WTC11 (cell line): Measurements from ENCODE around the gene STK32C. TPM values are rescaled to one million over a fixed set of nuclear protein-coding genes. Genes with fewer than 3 reads are reported as not detected.

Experiments
- ATAC-seq: fragments of 200-7000 bp; cut with Tn5 transposase; 2 replicates; pipeline ENCODE4 v1.10.0; 2021; ENCODE audit warnings: mild to moderate bottlenecking, moderate library complexity
- CTCF ChIA-PET: fragments of 300-600 bp; sonication (Branson Sonifier 250); formaldehyde crosslinking; loops from one replicate; lab custom pipeline; 2021; ENCODE audit warnings: antibody characterized with exemption; lab: Charles Lee
- POLR2A ChIA-PET: fragments of 350-600 bp; sonication (Branson Sonifier 250); formaldehyde crosslinking; loops from one replicate; lab custom pipeline; 2021; ENCODE audit warnings: antibody characterized with exemption; lab: Charles Lee
- DNase-seq: peaks from one replicate; pipeline ENCODE4 v3.0.0; 2021; ENCODE audit warnings: low spot score
- H3K27ac Mint-ChIP-seq: 2 replicates; pipeline ENCODE4 v1.8.0; 2021; ENCODE audit warnings: mixed read lengths
- H3K27me3 Mint-ChIP-seq: 2 replicates; pipeline ENCODE4 v1.8.0; 2021; ENCODE audit warnings: low read depth, mild to moderate bottlenecking, moderate library complexity, mixed read lengths
- H3K36me3 Mint-ChIP-seq: 2 replicates; pipeline ENCODE4 v1.8.0; 2021; ENCODE audit warnings: mixed read lengths
- H3K4me1 Mint-ChIP-seq: 2 replicates; pipeline ENCODE4 v1.8.0; 2022; ENCODE audit warnings: mixed read lengths
- H3K4me3 Mint-ChIP-seq: 2 replicates; pipeline ENCODE4 v1.8.0; 2021; ENCODE audit warnings: mild to moderate bottlenecking, moderate library complexity, mixed read lengths
- H3K9me3 Mint-ChIP-seq: 2 replicates; pipeline ENCODE4 v1.8.0; 2021; ENCODE audit warnings: mixed read lengths
- ELF4 ChIP-seq: sonication (generic); formaldehyde crosslinking; IDR thresholded peaks from 2 replicates; pipeline ENCODE4 v1.8.1; 2022; ENCODE audit warnings: low read depth, mild to moderate bottlenecking, moderate library complexity, missing genetic modification reagents
- EMX1 ChIP-seq: fragments of 250-450 bp; sonication (Bioruptor Pico); IDR thresholded peaks from 2 replicates; pipeline ENCODE4 v1.8.0; 2021; ENCODE audit warnings: mild to moderate bottlenecking
- GABPB1 ChIP-seq: sonication (generic); formaldehyde crosslinking; IDR thresholded peaks from 2 replicates; pipeline ENCODE4 v1.8.1; 2023; ENCODE audit warnings: mild to moderate bottlenecking, missing genetic modification reagents
- MLX ChIP-seq: sonication (generic); formaldehyde crosslinking; IDR thresholded peaks from 2 replicates; pipeline ENCODE4 v1.8.1; 2023; ENCODE audit warnings: mild to moderate bottlenecking, missing genetic modification reagents, moderate library complexity
- NFYB ChIP-seq: sonication (generic); formaldehyde crosslinking; conservative IDR thresholded peaks from 2 replicates; pipeline ENCODE4 v1.8.0; 2022; ENCODE audit warnings: low read depth, missing genetic modification reagents
- OVOL2 ChIP-seq: fragments of 250-450 bp; sonication (Bioruptor Pico); IDR thresholded peaks from 2 replicates; pipeline ENCODE4 v1.9.0; 2021; ENCODE audit warnings: mild to moderate bottlenecking, borderline replicate concordance
- RELA ChIP-seq: sonication (generic); formaldehyde crosslinking; IDR thresholded peaks from 2 replicates; pipeline ENCODE4 v1.8.1; 2022; ENCODE audit warnings: missing genetic modification reagents, mild to moderate bottlenecking, borderline replicate concordance
- SMAD4 ChIP-seq: sonication (generic); formaldehyde crosslinking; IDR thresholded peaks from 2 replicates; pipeline ENCODE4 v1.8.0; 2022; ENCODE audit warnings: mild to moderate bottlenecking, missing genetic modification reagents
- TP53 ChIP-seq: sonication (generic); formaldehyde crosslinking; IDR thresholded peaks from 2 replicates; pipeline ENCODE4 v1.8.1; 2023; ENCODE audit warnings: mild to moderate bottlenecking, missing genetic modification reagents
- ZNF219 ChIP-seq: sonication (generic); formaldehyde crosslinking; IDR thresholded peaks from 2 replicates; pipeline ENCODE4 v1.8.0; 2023; ENCODE audit warnings: missing genetic modification reagents, mild to moderate bottlenecking, borderline replicate concordance
- ZNF263 ChIP-seq: sonication (generic); formaldehyde crosslinking; IDR thresholded peaks from 2 replicates; pipeline ENCODE4 v1.8.1; 2022; ENCODE audit warnings: low read depth, mild to moderate bottlenecking, moderate library complexity, missing genetic modification reagents
- ZNF532 ChIP-seq: fragments of 250-450 bp; sonication (Bioruptor Pico); IDR thresholded peaks from 2 replicates; pipeline ENCODE4 v1.9.0; 2021; ENCODE audit warnings: mild to moderate bottlenecking, borderline replicate concordance
- ZNF671 ChIP-seq: fragments of 250-450 bp; sonication (Bioruptor Pico); IDR thresholded peaks from 2 replicates; pipeline ENCODE4 v1.8.0; 2021; ENCODE audit warnings: mild to moderate bottlenecking
- total RNA-seq: library from RNA; stranded (reverse); gene quantifications from 3 replicates; pipeline ENCODE4 v1.2.3, GENCODE V29; 2021
- TF ChIP-seq, protein P1 (sequence below): sonication (generic); formaldehyde crosslinking; IDR thresholded peaks from 2 replicates; pipeline ENCODE4 v1.8.0; 2023; ENCODE audit warnings: missing genetic modification reagents
- TF ChIP-seq, protein P2 (sequence below): fragments of 250-450 bp; sonication (Bioruptor Pico); IDR thresholded peaks from 2 replicates; pipeline ENCODE4 v1.9.0; 2021; ENCODE audit warnings: mild to moderate bottlenecking
- TF ChIP-seq, protein P3 (sequence below): fragments of 250-450 bp; sonication (Bioruptor Pico); IDR thresholded peaks from 2 replicates; pipeline ENCODE4 v1.9.0; 2021; ENCODE audit warnings: moderate library complexity, mild to moderate bottlenecking, inconsistent platforms, borderline replicate concordance

Gene STK32C
- total RNA-seq, 1 experiment from 2014 or later = 20.7 TPM

GRCh38 chr10:132329565-132330485 is 22.1 kb upstream of the STK32C start:
- Mint-ChIP-seq H3K36me3 (peaks cover 26% of the 10 kb centered on the region), H3K27me3 (peaks cover 12% of the 10 kb centered on the region)
- TF ChIP-seq TP53 (CRISPR knock-in tag) = no peak
- TF ChIP-seq ZNF671 (CRISPR knock-in tag) = no peak
- no peak for TF ChIP-seq NFYB
- TF ChIP-seq MLX (CRISPR knock-in tag) = no peak
- TF ChIP-seq, all 79 proteins: peak for 0
- H3K27ac Mint-ChIP-seq = peak overlapping the region; percentile 27
- H3K4me1 Mint-ChIP-seq = peaks cover 36% of the 10 kb centered on the region
- ChIA-PET POLR2A (no interaction called here), CTCF (interaction anchor here (0.7 kb wide), 1 partner anchor 29 kb away, joined by 3 read pairs; no protein-coding TSS in a partner anchor)
- H3K4me3 Mint-ChIP-seq = peak overlapping the region; percentile 92
- DNase-seq (no peak), ATAC-seq (no peak)
- H3K9me3 Mint-ChIP-seq = 0 out of 2 replicates have a peak, but pooled peaks cover 9% of the 10 kb centered on the region

GRCh38 chr10:132328738-132329137 is 21.0 kb upstream of the STK32C start:
- CTCF ChIA-PET = no interaction called here
- ATAC-seq = no peak
- H3K27ac Mint-ChIP-seq = no peak overlapping the region

DNA sequence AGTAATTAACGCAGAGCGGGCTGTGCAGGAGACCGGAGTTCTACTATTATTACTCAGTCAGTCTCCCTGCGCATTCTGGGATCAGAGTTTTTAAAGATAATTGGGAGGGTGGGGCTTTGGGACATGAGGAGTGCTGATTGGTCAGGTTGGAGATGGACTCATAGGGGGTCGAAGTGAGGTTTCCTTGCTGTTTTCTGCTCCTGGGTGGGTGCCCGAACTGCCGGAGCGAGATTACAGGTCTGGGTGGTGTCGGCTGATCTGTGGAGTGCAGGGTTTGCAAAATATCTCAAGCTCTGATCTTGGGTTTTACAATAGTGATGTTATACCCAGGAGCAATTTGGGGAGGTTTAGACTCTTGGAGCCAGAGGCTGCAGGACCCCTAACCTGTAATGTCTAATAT is 20.4 kb upstream of the STK32C start:
- Mint-ChIP-seq H3K4me1 (peaks cover 36% of the 10 kb centered on the region), H3K9me3 (0 out of 2 replicates have a peak, but pooled peaks cover 12% of the 10 kb centered on the region), H3K4me3 (no peak overlapping the region), H3K36me3 (peaks cover 32% of the 10 kb centered on the region), H3K27me3 (peaks cover 6% of the 10 kb centered on the region), H3K27ac (peak overlapping the region; percentile 74; the same call in 1 of the 2 replicates)
- DNase-seq (no peak), ATAC-seq (no peak)
- CTCF ChIA-PET = no interaction called here
- POLR2A ChIA-PET = no interaction called here
- TF ChIP-seq RELA (CRISPR knock-in tag) (no peak), MLX (CRISPR knock-in tag) (no peak), ZNF263 (CRISPR knock-in tag) (no peak), ELF4 (CRISPR knock-in tag) (no peak), ZNF671 (CRISPR knock-in tag) (no peak), ZNF532 (CRISPR knock-in tag) (no peak), SMAD4 (CRISPR knock-in tag) (no peak)
- TF ChIP-seq, protein P1, sequence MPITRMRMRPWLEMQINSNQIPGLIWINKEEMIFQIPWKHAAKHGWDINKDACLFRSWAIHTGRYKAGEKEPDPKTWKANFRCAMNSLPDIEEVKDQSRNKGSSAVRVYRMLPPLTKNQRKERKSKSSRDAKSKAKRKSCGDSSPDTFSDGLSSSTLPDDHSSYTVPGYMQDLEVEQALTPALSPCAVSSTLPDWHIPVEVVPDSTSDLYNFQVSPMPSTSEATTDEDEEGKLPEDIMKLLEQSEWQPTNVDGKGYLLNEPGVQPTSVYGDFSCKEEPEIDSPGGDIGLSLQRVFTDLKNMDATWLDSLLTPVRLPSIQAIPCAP (CRISPR knock-in tag) = no peak
- TF ChIP-seq, protein P2, sequence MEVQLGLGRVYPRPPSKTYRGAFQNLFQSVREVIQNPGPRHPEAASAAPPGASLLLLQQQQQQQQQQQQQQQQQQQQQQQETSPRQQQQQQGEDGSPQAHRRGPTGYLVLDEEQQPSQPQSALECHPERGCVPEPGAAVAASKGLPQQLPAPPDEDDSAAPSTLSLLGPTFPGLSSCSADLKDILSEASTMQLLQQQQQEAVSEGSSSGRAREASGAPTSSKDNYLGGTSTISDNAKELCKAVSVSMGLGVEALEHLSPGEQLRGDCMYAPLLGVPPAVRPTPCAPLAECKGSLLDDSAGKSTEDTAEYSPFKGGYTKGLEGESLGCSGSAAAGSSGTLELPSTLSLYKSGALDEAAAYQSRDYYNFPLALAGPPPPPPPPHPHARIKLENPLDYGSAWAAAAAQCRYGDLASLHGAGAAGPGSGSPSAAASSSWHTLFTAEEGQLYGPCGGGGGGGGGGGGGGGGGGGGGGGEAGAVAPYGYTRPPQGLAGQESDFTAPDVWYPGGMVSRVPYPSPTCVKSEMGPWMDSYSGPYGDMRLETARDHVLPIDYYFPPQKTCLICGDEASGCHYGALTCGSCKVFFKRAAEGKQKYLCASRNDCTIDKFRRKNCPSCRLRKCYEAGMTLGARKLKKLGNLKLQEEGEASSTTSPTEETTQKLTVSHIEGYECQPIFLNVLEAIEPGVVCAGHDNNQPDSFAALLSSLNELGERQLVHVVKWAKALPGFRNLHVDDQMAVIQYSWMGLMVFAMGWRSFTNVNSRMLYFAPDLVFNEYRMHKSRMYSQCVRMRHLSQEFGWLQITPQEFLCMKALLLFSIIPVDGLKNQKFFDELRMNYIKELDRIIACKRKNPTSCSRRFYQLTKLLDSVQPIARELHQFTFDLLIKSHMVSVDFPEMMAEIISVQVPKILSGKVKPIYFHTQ (CRISPR knock-in tag) = no peak
- TF ChIP-seq, protein P3, sequence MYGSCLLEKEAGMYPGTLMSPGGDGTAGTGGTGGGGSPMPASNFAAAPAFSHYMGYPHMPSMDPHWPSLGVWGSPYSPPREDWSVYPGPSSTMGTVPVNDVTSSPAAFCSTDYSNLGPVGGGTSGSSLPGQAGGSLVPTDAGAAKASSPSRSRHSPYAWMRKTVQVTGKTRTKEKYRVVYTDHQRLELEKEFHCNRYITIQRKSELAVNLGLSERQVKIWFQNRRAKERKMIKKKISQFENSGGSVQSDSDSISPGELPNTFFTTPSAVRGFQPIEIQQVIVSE (CRISPR knock-in tag) = no peak

More at GRCh38 chr10:132328738-132329137, 21.0 kb upstream of the STK32C start:
- Mint-ChIP-seq H3K4me3 (no peak overlapping the region), H3K36me3 (peaks cover 32% of the 10 kb centered on the region), H3K9me3 (0 out of 2 replicates have a peak, but pooled peaks cover 12% of the 10 kb centered on the region), H3K27me3 (peaks cover 12% of the 10 kb centered on the region), H3K4me1 (peaks cover 36% of the 10 kb centered on the region)
- DNase-seq = no peak
- POLR2A ChIA-PET = no interaction called here
- TF ChIP-seq OVOL2 (CRISPR knock-in tag) (no peak), GABPB1 (CRISPR knock-in tag) (no peak), MLX (CRISPR knock-in tag) (no peak), EMX1 (CRISPR knock-in tag) (no peak), ZNF219 (CRISPR knock-in tag) (no peak)
- TF ChIP-seq, protein P1 (CRISPR knock-in tag) = no peak
